Activated CD8-positive, alpha-beta memory T cell treated with anti-CD3 and anti-CD28 coated beads, Interleukin-2, amount 50 U/mL, for 1 hour (primary cell): ENCODE measurements around the gene WNT3A.

Experiments used
- DNase-seq: peaks from one replicate; pipeline ENCODE4 v3.0.0-alpha.2; 2020; ENCODE audit errors: extremely low read depth

WNT3A gene

DNA sequence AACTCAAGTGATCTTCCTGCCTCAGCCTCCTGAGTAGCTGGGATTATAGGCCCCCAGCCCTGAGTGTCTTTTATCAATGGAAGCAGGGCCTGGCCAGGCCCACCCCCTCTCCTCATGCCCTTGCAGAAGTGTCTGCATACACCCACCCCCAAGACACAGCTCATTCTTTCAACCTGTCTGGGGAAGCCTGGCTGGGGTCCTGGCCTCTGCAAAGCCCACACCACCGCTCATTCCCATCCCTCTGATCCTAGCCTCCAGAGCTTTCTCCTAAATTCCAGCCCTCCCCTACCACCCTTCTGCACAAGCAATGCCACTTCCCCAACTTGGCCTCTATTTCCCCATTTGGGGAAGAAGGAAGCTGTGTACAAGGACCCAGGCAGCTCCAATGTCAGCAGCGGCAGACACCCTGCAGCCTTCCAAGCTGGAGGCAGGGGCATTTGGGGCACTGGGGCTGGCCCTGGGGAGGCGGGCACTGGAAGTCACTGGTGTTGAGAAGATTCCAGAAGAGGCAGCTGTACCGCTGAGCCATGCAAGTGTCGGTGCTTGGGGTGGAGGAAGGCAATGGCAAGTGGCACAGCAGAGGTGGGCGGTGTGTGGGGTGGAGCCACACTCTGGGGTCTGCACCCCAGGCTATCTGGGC is 42.0 kb downstream of the WNT3A start:
- no peak for DNase-seq

GRCh38 chr1:228050571-228051231 is 43.9 kb downstream of the WNT3A start:
- no peak for DNase-seq

DNA sequence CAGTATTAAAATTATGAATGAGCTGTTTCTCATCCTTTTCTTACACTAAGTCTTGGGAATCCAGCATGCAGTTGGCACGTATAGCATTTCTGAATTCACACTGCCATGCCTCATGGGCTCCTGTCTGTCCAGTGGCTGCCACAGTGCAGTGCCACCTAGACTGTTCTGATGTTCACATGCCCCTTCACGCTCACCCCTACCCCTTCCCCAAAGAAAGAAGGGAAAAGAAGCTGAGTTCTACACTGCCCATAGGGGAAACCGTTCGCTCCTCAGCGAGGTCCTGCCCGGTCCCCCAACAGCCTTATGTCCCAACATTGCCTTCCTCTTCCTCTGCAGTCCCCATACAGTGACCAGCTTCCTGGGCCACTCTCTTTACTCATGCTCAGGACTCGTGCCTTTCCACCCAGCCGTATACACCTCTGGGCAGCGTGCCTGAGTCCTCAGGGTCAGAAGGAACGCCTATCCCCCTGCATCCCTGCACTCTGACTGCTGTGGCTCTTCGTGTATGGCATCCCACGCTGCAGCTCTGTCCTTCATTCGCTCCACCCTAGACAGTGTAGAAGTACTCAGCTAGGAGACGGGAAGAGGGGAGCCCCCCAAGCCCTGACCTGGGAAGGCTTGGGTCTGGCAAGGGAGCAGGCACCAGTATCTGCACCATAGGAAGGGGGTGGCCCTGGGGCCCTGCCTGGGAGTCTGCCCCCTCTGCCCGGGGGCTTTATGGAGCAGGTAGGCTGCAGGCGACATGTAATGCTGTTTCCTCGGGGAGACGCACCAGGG is 51.6 kb downstream of the WNT3A start:
- no peak for DNase-seq

DNA sequence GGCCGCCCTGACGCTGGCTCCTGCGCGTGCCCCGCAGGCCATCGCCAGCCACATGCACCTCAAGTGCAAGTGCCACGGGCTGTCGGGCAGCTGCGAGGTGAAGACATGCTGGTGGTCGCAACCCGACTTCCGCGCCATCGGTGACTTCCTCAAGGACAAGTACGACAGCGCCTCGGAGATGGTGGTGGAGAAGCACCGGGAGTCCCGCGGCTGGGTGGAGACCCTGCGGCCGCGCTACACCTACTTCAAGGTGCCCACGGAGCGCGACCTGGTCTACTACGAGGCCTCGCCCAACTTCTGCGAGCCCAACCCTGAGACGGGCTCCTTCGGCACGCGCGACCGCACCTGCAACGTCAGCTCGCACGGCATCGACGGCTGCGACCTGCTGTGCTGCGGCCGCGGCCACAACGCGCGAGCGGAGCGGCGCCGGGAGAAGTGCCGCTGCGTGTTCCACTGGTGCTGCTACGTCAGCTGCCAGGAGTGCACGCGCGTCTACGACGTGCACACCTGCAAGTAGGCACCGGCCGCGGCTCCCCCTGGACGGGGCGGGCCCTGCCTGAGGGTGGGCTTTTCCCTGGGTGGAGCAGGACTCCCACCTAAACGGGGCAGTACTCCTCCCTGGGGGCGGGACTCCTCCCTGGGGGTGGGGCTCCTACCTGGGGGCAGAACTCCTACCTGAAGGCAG is 52.3 kb downstream of the WNT3A start:
- peak; percentile 33 for DNase-seq

- DNase-seq = peak; percentile 19
Measured at GRCh38 chr1:228059634-228060457, 53.0 kb downstream of the WNT3A start.

DNA sequence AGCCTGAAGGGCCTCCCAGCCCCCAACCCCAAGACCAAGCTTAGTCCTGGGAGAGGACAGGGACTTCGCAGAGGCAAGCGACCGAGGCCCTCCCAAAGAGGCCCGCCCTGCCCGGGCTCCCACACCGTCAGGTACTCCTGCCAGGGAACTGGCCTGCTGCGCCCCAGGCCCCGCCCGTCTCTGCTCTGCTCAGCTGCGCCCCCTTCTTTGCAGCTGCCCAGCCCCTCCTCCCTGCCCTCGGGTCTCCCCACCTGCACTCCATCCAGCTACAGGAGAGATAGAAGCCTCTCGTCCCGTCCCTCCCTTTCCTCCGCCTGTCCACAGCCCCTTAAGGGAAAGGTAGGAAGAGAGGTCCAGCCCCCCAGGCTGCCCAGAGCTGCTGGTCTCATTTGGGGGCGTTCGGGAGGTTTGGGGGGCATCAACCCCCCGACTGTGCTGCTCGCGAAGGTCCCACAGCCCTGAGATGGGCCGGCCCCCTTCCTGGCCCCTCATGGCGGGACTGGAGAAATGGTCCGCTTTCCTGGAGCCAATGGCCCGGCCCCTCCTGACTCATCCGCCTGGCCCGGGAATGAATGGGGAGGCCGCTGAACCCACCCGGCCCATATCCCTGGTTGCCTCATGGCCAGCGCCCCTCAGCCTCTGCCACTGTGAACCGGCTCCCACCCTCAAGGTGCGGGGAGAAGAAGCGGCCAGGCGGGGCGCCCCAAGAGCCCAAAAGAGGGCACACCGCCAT is 53.8 kb downstream of the WNT3A start:
- DNase-seq = no peak

DNA sequence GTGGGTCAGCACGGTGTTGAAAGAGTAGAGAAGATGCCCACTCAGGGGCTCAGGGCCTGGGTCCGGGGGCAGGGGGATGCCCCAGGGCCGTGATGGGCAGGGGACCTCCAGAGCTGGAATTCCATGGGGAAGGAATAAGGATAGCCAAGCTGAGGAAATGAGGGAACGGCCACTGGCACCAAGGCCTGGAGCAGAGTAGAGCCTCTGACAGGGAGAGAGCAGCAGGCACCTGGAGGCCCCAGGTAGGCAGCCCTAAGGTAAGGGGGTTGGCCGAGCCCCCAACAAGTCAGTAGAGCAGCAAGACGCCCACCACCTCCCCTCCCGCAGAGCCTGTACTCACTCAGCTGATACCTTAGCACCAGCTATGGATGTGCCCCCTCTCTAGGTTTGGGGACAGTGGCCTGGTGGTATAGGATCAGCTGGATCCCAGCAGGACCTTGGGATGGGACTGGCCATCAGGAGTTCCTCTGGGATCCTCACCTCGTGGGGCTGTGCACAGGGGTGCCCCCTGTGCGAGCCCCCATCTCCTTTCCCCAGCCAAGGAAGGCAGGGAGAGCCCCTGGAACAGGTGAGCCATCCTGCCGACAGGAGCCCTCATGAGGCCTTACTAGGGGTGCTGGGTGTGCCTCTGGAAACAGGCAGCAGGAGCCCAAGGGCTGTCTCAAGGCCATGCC is 54.8 kb downstream of the WNT3A start:
- DNase-seq = no peak

DNA sequence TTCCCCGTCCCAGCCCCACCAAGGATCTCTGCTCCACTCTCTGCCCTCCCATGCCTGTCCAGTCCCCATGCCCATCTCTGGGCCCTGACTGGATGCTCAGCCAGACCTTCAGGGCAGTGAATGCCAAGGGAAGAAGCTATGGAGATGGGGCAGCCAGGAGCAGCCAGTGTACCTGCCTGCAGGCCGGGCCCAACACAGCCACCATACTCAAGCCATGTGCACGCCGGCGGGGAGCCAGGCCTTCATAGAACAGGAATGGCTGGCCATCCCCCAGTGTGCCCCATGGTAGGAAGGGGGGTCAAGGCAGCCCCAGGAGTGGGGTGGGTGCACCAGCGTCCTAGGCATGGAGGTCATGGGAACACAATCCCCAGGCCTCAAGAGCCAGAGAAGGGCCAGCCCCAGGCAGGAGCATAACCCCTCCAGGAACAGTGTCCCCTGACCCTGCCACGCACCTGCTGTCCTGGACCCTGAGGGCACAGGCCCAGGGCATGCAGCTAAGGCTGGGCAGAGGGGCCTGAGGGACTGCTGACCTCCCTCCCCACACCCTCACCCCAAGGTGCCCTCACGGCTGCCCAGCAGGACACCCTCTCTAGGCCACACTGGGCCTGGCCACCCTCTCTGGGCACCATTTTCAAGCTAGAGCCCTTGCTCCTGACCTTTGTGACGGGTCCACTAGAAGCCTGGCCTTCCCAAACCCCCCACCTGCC is 55.4 kb downstream of the WNT3A start:
- no peak for DNase-seq

GRCh38 chr1:228062812-228063211 is 56.0 kb downstream of the WNT3A start:
- DNase-seq = no peak

DNA sequence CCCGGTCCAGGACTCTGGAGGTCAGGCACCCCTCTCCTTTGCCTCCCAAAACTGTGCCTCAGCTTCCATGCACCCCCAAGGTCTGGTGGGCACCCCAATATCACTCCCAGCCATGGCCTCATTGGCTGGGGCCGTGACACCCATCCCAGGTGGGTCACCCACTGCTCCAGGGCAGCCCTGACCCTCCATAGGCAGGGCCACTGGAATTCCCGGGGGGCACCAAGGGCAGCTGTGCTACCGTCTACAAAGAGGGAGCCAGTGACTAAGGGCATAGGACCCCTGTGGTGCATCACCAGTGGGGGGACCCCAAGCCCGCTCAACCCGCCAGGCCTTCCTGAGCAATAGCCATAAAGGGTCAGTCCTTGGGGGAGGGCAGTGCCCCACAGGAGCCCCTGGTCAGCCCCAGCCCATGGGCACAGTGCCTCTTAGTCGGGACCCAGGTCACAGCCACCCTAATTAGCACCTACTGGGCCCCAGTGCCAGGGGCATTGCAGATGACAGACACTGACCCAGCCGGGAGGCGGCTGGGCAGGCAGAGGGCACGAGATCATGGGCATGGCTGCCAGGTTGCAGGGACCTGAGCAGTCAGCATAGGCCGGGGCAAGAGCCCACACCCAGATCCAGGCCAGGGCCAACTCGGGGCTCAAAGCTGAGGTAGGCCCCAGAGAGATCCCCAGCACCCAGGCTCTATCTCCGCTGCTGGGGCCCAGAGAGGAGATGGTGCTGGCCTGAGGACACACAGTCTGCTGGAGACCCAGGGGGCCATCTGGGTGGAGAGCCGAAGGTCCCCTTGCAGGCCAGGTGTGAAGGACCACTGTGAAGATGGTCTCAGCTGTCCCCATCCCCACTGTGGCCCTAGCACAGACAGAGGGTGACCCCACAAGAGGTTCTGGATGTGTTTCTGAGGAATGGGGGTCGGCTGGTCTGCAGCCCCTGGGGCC is 56.7 kb downstream of the WNT3A start:
- no peak for DNase-seq

GRCh38 chr1:228064296-228064695 is 57.5 kb downstream of the WNT3A start:
- no peak for DNase-seq

DNA sequence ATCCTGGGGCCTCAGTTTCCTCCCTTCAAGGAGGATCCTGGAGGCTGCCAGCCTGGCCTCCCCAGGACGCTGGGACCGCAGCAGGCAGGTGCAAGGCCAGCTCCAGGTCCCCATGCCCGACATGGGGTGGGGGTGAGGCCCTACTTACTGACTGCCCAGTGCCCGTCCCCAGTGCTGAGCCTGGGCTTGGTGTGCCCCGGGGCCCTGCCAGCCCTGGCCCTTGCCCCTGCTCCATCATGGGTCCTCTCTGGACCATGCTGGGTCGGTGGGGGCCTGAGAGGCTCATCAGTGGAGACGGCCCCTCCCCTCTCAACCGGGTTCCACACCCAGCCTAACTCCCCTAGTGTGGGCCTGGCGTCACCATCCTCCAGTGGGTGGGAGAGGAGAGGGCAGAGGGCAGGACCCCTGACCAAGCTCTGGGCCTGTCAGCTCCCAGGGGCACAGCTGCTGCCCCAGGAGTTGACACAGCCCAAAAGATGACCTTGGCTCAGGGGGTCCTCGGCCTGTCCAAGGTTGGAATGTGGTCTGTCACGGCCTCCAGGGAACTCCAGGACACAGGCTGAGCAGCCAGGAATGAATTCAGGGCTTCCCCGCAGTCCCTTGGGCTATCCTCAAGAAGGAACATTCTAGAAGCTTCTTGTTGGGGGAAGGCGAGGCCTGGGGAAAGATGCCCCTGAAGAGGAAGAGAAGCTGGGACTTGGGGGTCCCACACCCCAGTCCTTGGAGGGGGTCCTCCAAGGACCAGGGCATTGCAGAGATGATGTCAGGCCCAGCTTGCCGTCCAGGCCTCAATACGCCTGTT is 58.1 kb downstream of the WNT3A start:
- DNase-seq = no peak

GRCh38 chr1:228065543-228066347 is 58.9 kb downstream of the WNT3A start:
- DNase-seq = no peak

DNA sequence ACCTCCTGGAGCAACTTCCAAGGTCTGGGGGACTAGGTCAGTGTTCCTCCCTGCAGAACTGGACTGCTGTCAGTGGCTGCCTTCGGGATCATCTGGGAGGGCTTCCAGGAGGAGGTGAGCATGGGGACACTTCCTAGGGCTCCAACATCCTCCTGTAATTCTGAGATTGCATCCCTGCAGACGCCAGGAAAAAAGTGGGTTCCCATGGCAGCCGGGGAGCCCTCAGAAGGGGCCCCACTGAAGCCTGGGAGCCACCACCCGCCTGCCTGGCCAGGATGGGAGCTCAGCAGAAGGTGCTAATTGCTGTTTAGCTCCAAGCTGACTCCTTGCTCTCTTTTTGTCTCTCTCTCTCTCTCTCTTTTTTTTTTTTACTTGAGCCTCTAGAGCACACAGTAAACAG is 59.6 kb downstream of the WNT3A start:
- no peak for DNase-seq

- no peak for DNase-seq
Measured at GRCh38 chr1:228066891-228067654, 60.3 kb downstream of the WNT3A start.

DNA sequence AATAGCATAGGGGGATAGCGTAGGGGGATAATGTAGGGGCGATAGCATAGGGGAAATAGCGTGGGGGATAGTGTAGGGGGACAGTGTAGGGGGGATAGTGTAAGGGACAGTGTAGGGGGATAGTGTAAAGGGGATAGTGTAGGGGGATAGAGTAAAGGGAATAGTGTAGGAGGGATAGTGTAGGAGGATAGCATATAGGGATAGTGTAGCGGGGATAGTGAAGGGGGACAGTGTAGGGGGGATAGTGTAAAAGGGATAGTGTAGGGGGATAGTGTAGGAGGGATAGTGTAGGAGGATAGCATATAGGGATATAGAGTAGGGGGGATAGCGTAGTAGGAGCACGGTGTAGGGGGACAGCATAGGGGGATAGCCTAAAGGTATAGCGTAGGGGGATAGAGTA is 61.6 kb downstream of the WNT3A start:
- DNase-seq = no peak
